Neuron (in vitro differentiated cells): ENCODE measurements around the gene LMNTD2.

ENCODE experiments used
- H2AFZ ChIP-seq: one replicate; pipeline ENCODE4 v1.6.1; 2013; ENCODE audit warnings: low read depth, mild to moderate bottlenecking, inconsistent platforms, low read length, moderate library complexity
- H3K27me3 ChIP-seq: one replicate; pipeline ENCODE4 v1.6.1; 2013; ENCODE audit warnings: low read length; ENCODE audit not compliant: insufficient read depth
- H3K36me3 ChIP-seq: one replicate; pipeline ENCODE4 v1.6.1; 2013; ENCODE audit warnings: low read length; ENCODE audit not compliant: insufficient read depth
- H3K4me1 ChIP-seq: one replicate; pipeline ENCODE4 v1.6.1; 2013; ENCODE audit warnings: low read length; ENCODE audit not compliant: insufficient read depth
- H3K4me3 ChIP-seq: 2 replicates; pipeline ENCODE4 v1.5.1; 2013; ENCODE audit warnings: mild to moderate bottlenecking, low read length, moderate library complexity
- H3K9me3 ChIP-seq: one replicate; pipeline ENCODE4 v1.6.1; 2013; ENCODE audit warnings: low read length

Gene LMNTD2

DNA sequence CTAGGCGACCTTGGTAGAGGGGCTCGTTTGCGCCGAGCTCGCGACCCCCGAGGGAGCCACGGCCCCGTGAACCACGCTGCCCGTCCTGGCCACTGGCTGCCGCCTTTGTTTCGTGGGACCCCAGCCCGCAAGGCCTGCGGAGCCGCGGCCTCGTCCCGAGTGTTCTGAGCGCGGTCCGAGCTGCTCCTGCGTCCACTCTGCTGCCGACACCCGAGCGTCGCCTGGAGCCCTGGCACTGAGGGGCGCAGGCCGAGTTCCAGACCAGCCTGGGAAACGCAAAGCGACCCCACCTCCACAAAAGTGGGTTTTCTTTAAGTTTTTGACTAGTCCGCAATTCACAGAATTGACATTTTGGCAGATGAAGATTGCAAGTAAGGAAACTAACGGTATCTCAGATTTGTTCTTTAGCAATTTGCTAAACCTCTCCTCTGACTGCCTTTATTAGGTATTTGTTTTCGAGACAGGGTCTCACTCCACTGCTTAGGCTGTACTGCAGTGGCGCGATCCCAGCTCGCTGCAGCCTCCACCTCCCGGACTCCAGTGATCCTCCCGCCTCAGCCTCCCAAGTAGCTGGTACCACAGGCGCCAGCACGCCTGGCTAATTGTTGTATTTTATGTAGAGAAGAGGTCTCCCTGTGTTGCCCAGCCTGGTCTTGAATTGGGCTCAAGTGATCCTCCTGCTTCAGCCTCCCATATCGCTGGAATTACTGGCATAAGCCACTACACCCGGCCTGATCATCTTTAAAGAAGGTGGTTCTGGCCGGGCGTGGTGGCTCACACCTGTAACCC, 52.6 kb downstream of the LMNTD2 start:
- peaks cover 10% of the 10 kb centered on the region for H3K36me3 ChIP-seq
- H3K4me1 ChIP-seq, result peaks cover 10% of the 10 kb centered on the region
- H2AFZ ChIP-seq, result peak overlapping the region; percentile 87
- peak overlapping the region; percentile 92 for H3K4me3 ChIP-seq
- H3K27me3 ChIP-seq, result no peaks in the 10 kb centered on the region
- H3K9me3 ChIP-seq, result no peaks in the 10 kb centered on the region

DNA sequence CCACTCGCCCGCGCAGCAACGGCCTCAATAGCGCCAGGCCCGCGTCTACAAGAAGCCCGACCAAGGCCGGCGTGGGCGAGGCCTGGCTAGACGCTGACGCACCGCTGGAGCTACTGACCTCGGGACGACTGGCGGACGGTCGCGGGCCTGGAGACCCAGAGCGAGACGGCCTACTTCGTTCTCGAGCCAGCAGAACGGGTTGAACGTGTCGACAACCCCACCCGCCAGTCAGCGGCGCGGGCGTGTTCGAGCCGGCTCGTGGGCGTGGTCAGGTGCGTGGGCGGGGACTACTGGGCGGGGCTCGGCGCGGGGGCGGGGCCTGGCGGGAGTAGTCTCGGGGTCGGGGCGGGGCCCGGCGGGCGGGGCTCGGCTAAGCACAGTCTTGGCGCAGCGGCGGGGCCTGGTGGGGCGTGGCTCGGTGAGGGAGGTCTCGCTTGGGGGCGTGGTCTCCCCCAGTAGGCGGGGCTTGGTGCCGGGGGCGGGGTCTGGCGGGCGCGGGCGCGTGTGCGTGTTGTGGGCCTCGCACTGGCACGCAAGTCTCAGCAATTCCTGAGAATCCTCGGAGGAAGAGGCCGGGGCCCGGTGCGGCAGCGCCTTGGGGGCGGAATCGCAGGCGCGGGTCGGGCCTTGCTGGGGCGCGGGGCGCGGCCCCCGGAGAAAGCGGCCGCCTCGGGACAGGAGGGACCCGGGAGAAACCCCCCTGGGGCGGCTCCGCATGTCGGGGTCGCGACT, 53.4 kb downstream of the LMNTD2 start, which contains the start of gene RNH1:
TSS of gene RNH1 (minus strand) at position 248 of the 732 bp plus-strand sequence. CDS start 5,080 bp downstream, outside the sequence.
- Histone ChIP-seq H3K9me3 (no peaks in the 10 kb centered on the region), H3K27me3 (no peaks in the 10 kb centered on the region), H3K36me3 (peaks cover 10% of the 10 kb centered on the region), H3K4me3 (peak within 1 kb of the TSS; percentile 92), H2AFZ (peak within 1 kb of the TSS; percentile 87), H3K4me1 (peaks cover 10% of the 10 kb centered on the region)

- Histone ChIP-seq H3K9me3 (no peaks in the 10 kb centered on the region), H2AFZ (peak overlapping the region; percentile 66), H3K4me3 (peak overlapping the region; percentile 92), H3K36me3 (peaks cover 14% of the 10 kb centered on the region), H3K4me1 (peaks cover 10% of the 10 kb centered on the region), H3K27me3 (no peaks in the 10 kb centered on the region)
Measured at GRCh38 chr11:506238-506994, 54.1 kb downstream of the LMNTD2 start.

DNA sequence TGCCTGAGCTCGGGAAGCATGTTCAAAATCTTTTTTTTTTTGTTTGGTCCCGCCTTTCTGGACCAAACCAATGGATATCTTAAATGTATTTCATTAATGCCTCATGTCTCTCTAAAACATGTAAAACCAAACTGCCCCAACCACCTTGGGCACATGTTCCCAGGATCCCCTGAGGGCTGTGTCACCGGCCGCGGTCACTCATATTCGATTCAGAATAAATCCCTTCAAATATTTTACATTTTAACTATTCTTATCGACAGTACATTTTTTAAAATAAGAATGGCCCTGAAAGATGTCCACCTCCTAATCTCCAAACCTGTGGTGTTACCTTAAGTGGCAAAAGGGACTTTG, 55.6 kb downstream of the LMNTD2 start:
- Histone ChIP-seq H2AFZ (no peak overlapping the region), H3K4me3 (no peak overlapping the region)

More for the DNA sequence above, 55.6 kb downstream of the LMNTD2 start:
- Histone ChIP-seq H3K27me3 (no peaks in the 10 kb centered on the region), H3K9me3 (no peaks in the 10 kb centered on the region), H3K36me3 (peaks cover 25% of the 10 kb centered on the region), H3K4me1 (peaks cover 10% of the 10 kb centered on the region)
